SH-SY5Y (cell line): ENCODE results near the gene PROK2.

Experiments used
- GATA2 ChIP-seq: IDR thresholded peaks from 2 replicates; pipeline ENCODE4 v1.6.1; 2011; ENCODE audit warnings: mild to moderate bottlenecking, low read depth, low read length
- GATA3 ChIP-seq: IDR thresholded peaks from 2 replicates; pipeline ENCODE4 v1.6.1; 2011; ENCODE audit warnings: low read depth, mild to moderate bottlenecking, low read length, moderate library complexity

GRCh38 chr3:71725271-71725991 is 59.5 kb downstream of the PROK2 start, which contains the start of gene EIF4E3:
- TF ChIP-seq GATA3 = no peak
- TF ChIP-seq GATA2 = no peak
